ENCODE results near the gene SLCO2B1. TPM values are rescaled to one million over a fixed set of nuclear protein-coding genes. Genes with fewer than 3 reads are reported as not detected.
A peak's percentile ranks its signal among the peaks of the same experiment; 100 is the strongest.

Gene SLCO2B1
- total RNA-seq, 2 experiments from 2014 or later = not detected

DNA sequence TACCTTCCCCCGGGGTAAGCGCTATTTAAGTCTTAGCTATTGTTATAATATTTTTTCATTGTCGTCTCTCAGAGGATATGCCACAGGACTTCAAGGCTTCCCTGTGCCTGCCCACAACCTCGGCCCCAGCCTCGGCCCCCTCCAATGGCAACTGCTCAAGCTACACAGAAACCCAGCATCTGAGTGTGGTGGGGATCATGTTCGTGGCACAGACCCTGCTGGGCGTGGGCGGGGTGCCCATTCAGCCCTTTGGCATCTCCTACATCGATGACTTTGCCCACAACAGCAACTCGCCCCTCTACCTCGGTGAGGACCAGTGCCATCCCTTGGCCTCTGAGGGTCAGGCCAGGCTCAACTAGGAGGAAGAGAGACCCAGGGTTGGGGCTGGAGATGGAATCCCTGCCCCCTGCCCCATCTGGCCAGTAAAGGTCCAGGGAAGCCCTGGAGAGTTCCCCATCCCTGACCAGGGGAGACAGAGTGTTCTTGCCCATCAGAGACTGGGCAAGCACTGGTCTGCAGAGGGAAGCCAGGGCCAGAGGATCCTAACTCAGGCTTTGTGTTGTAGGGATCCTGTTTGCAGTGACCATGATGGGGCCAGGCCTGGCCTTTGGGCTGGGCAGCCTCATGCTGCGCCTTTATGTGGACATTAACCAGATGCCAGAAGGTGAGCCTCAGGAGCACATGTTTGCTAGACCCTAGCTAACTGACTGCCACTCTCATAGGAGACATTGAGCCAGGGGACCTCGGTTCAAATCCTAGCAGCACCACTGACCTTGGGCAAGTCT is 18.4 kb downstream of the SLCO2B1 start:
- H3K9me3 Mint-ChIP-seq = no peaks in the 10 kb centered on the region
- H3K36me3 Mint-ChIP-seq (ENCODE audit: low read depth) = no peaks in the 10 kb centered on the region
- no peak for ATAC-seq
- no peak overlapping the region for H3K27ac Mint-ChIP-seq
- TF ChIP-seq, protein P1, sequence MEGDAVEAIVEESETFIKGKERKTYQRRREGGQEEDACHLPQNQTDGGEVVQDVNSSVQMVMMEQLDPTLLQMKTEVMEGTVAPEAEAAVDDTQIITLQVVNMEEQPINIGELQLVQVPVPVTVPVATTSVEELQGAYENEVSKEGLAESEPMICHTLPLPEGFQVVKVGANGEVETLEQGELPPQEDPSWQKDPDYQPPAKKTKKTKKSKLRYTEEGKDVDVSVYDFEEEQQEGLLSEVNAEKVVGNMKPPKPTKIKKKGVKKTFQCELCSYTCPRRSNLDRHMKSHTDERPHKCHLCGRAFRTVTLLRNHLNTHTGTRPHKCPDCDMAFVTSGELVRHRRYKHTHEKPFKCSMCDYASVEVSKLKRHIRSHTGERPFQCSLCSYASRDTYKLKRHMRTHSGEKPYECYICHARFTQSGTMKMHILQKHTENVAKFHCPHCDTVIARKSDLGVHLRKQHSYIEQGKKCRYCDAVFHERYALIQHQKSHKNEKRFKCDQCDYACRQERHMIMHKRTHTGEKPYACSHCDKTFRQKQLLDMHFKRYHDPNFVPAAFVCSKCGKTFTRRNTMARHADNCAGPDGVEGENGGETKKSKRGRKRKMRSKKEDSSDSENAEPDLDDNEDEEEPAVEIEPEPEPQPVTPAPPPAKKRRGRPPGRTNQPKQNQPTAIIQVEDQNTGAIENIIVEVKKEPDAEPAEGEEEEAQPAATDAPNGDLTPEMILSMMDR (IDR thresholded peaks at IDR 0.05) = no peak
- POLR2A ChIA-PET = interaction anchor here (1.2 kb wide), 1 partner anchor 27 kb away, joined by 4 read pairs; no protein-coding TSS in a partner anchor
- H3K4me3 Mint-ChIP-seq = no peak overlapping the region
- CTCF ChIA-PET = interaction anchor here (1.3 to 2.8 kb wide), 4 partner anchors 29 to 79 kb away, joined by 7 to 9 read pairs (median 9); no protein-coding TSS in a partner anchor
- no peaks in the 10 kb centered on the region for H3K27me3 Mint-ChIP-seq
- peaks cover 2% of the 10 kb centered on the region for H3K4me1 Mint-ChIP-seq (ENCODE audit: low read depth)
- no peak for DNase-seq
- intact Hi-C loops (cut with micrococcal nuclease) = no loop called here

GRCh38 chr11:75170516-75171201 is 19.8 kb downstream of the SLCO2B1 start:
- POLR2A ChIA-PET = interaction anchor here (1.2 kb wide), 1 partner anchor 25 kb away, joined by 4 read pairs; no protein-coding TSS in a partner anchor
- no peak overlapping the region for H3K4me3 Mint-ChIP-seq
- TF ChIP-seq, protein P1 (IDR thresholded peaks at IDR 0.05) = no peak
- H3K27me3 Mint-ChIP-seq = no peaks in the 10 kb centered on the region
- CTCF ChIA-PET = interaction anchor here (1.4 to 2.8 kb wide), 4 partner anchors 30 to 144 kb away, joined by 4 to 9 read pairs (median 7); no protein-coding TSS in a partner anchor
- ATAC-seq (no peak), DNase-seq (no peak)
- H3K9me3 Mint-ChIP-seq = no peaks in the 10 kb centered on the region
- no peak overlapping the region for H3K27ac Mint-ChIP-seq
- intact Hi-C loops (cut with micrococcal nuclease) = no loop called here
- H3K4me1 Mint-ChIP-seq (ENCODE audit: low read depth) = peaks cover 12% of the 10 kb centered on the region
- H3K36me3 Mint-ChIP-seq (ENCODE audit: low read depth) = no peaks in the 10 kb centered on the region

DNA sequence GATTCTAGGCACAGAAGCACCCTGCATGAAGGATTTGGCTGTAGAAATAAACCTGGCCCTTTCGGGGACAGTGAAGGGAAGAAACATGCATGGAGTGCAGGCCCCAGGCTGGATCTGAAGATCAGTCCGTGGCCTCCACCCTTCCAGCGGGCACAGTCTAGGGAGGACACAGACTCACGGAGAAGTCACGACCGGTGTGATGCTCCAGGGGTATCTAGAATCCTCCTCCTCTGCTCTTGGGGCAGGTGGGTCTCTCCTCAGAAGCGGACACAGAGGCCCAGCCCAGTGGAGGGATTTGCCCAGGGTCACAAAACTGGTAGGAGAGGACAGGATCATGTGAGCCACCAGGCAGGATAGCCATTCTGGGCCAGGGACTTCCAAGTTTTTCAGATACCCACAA is 22.4 kb downstream of the SLCO2B1 start:
- TF ChIP-seq, protein P1 (IDR thresholded peaks at IDR 0.05) = no peak
- Mint-ChIP-seq H3K36me3 (ENCODE audit: low read depth) (no peaks in the 10 kb centered on the region), H3K4me3 (no peak overlapping the region), H3K9me3 (no peaks in the 10 kb centered on the region), H3K27ac (no peak overlapping the region), H3K4me1 (ENCODE audit: low read depth) (peaks cover 12% of the 10 kb centered on the region), H3K27me3 (no peaks in the 10 kb centered on the region)
- DNase-seq (no peak), ATAC-seq (no peak)
- intact Hi-C loops (cut with micrococcal nuclease) = no loop called here
- POLR2A ChIA-PET = no interaction called here
- CTCF ChIA-PET = no interaction called here

GRCh38 chr11:75174781-75175370 is 24.0 kb downstream of the SLCO2B1 start:
- no peak overlapping the region for H3K4me3 Mint-ChIP-seq
- DNase-seq = peak; percentile 55
- ChIA-PET CTCF (interaction anchor here (0.8 to 2.0 kb wide), 4 partner anchors 30 to 74 kb away, joined by 3 to 6 read pairs (median 5); partner anchors contain the start of gene TPBGL), POLR2A (interaction anchor here (0.7 kb wide), 1 partner anchor 34 kb away, joined by 3 read pairs; no protein-coding TSS in a partner anchor)
- peak overlapping the region; percentile 16 for H3K27ac Mint-ChIP-seq
- H3K9me3 Mint-ChIP-seq = no peaks in the 10 kb centered on the region
- H3K4me1 Mint-ChIP-seq (ENCODE audit: low read depth) = peaks cover 12% of the 10 kb centered on the region
- intact Hi-C loops (cut with micrococcal nuclease) = no loop called here
- no peaks in the 10 kb centered on the region for H3K27me3 Mint-ChIP-seq
- no peaks in the 10 kb centered on the region for H3K36me3 Mint-ChIP-seq (ENCODE audit: low read depth)
- TF ChIP-seq, protein P1 (IDR thresholded peaks at IDR 0.05) = no peak
- ATAC-seq = peak; percentile 95
